B cell (primary cell): ENCODE results near the gene AGL. TPM values are rescaled to one million over a fixed set of nuclear protein-coding genes. Genes with fewer than 3 reads are reported as not detected.

Experiments
- ATAC-seq: fragments of 200-7000 bp; cut with Tn5 transposase; one replicate; pipeline ENCODE4 v1.10.0; 2021; ENCODE audit warnings: low read depth, mild to moderate bottlenecking, moderate number of reproducible peaks, moderate library complexity
- CTCF ChIA-PET: fragments of 350-600 bp; sonication (Branson Sonifier 250); formaldehyde crosslinking; loops from one replicate; lab custom pipeline; 2021; ENCODE audit warnings: antibody characterized with exemption, inconsistent platforms; lab: Charles Lee
- POLR2A ChIA-PET: fragments of 350-600 bp; sonication (Branson Sonifier 250); formaldehyde crosslinking; loops from one replicate; lab custom pipeline; 2021; ENCODE audit warnings: antibody characterized with exemption; lab: Charles Lee
- DNase-seq: peaks from one replicate; pipeline ENCODE4 v3.0.0; 2013
- H2AFZ ChIP-seq: 2 replicates; pipeline ENCODE4 v1.6.1; 2012; ENCODE audit warnings: mild to moderate bottlenecking, low read depth, low read length; ENCODE audit not compliant: insufficient read depth, poor library complexity, severe bottlenecking
- H3K27ac ChIP-seq, 2 donors: 1 replicate in 1 of 2; 2 replicates in 1 of 2; pipeline ENCODE4 v1.5.1; 2012 to 2013; ENCODE audit warnings: low read length in 2 of 2, mild to moderate bottlenecking in 2 of 2, moderate library complexity in 1 of 2
- H3K27me3 ChIP-seq, 4 experiments: fragments of 200-600 bp in 1 of 4; sonication (generic) in 1 of 4; replicated peaks in 1 of 4; 1 replicate in 2 of 4; 2 replicates in 2 of 4; pipeline versions ENCODE4 v1.6.1 to v1.7.0; 2013 to 2016; ENCODE audit warnings: low read length in 3 of 4, mild to moderate bottlenecking in 2 of 4, mixed read lengths in 1 of 4, moderate library complexity in 1 of 4; ENCODE audit not compliant: insufficient read depth in 4 of 4, control insufficient read depth in 3 of 4; ENCODE audit errors: control extremely low read depth in 1 of 4
- H3K36me3 ChIP-seq, 2 experiments: replicated peaks in 1 of 2; 1 replicate in 1 of 2; 2 replicates in 1 of 2; pipeline versions ENCODE4 v1.6.1 to v1.7.1; 2013; ENCODE audit warnings: low read length in 1 of 2; ENCODE audit not compliant: insufficient read depth in 2 of 2, control insufficient read depth in 1 of 2; ENCODE audit errors: control extremely low read depth in 1 of 2, extremely low read depth in 1 of 2
- H3K4me1 ChIP-seq, 2 donors: fragments of 200-600 bp in 1 of 2; sonication (generic) in 1 of 2; 1 replicate in 1 of 2; 2 replicates in 1 of 2; pipeline versions ENCODE4 v1.5.1 to v1.6.1; 2013 to 2017; ENCODE audit warnings: low read length in 2 of 2; ENCODE audit not compliant: control insufficient read depth in 2 of 2, insufficient read depth in 2 of 2
- H3K4me2 ChIP-seq: replicated peaks from 2 replicates; pipeline ENCODE3; 2012; ENCODE audit warnings: mild to moderate bottlenecking, low read depth, low read length; ENCODE audit not compliant: poor library complexity, severe bottlenecking
- H3K4me3 ChIP-seq, 5 experiments: fragments of 200-600 bp in 1 of 5; sonication (generic) in 1 of 5; 1 replicate in 3 of 5; 2 replicates in 2 of 5; pipeline versions ENCODE4 v1.5.1 to v1.7.0; 2011 to 2016; ENCODE audit warnings: low read length in 4 of 5, mild to moderate bottlenecking in 4 of 5, low read depth in 2 of 5, control low read depth in 1 of 5, moderate library complexity in 1 of 5; ENCODE audit not compliant: insufficient read depth in 1 of 5; ENCODE audit errors: control extremely low read depth in 1 of 5, extremely low read depth in 1 of 5
- H3K79me2 ChIP-seq: fragments of 200-600 bp; sonication (generic); one replicate; pipeline ENCODE4 v1.6.0; 2016; ENCODE audit warnings: low read length; ENCODE audit not compliant: control insufficient read depth, insufficient read depth
- H3K9ac ChIP-seq: fragments of 200-600 bp; sonication (generic); 2 replicates; pipeline ENCODE4 v1.6.1; 2017; ENCODE audit warnings: mild to moderate bottlenecking, low read length, moderate library complexity
- H3K9me3 ChIP-seq, 3 donors: one replicate each; pipeline versions ENCODE4 v1.6.1 to v1.7.1; 2013; ENCODE audit warnings: low read length in 2 of 3; ENCODE audit not compliant: control insufficient read depth in 2 of 3, insufficient read depth in 1 of 3; ENCODE audit errors: control extremely low read depth in 1 of 3
- H4K20me1 ChIP-seq: 2 replicates; pipeline ENCODE4 v1.6.0; 2012; ENCODE audit warnings: mild to moderate bottlenecking, low read length; ENCODE audit not compliant: insufficient read depth, control insufficient read depth, poor library complexity, severe bottlenecking
- H3K27ac Mint-ChIP-seq: one replicate; pipeline ENCODE4 v1.8.0; 2021; ENCODE audit warnings: mixed read lengths
- H3K27me3 Mint-ChIP-seq: one replicate; pipeline ENCODE4 v1.8.0; 2021; ENCODE audit warnings: mixed read lengths
- H3K4me1 Mint-ChIP-seq: one replicate; pipeline ENCODE4 v1.8.0; 2021; ENCODE audit warnings: mixed read lengths
- H3K4me3 Mint-ChIP-seq: one replicate; pipeline ENCODE4 v1.8.0; 2021; ENCODE audit warnings: mixed read lengths
- H3K9me3 Mint-ChIP-seq: one replicate; pipeline ENCODE4 v1.8.0; 2022; ENCODE audit warnings: mixed read lengths; ENCODE audit not compliant: insufficient read depth
- CTCF ChIP-seq: fragments of 200-600 bp; IDR thresholded peaks from one replicate; pipeline ENCODE4 v1.8.0; 2022; ENCODE audit warnings: antibody characterized with exemption, mild to moderate bottlenecking
- EZH2 ChIP-seq: IDR thresholded peaks from 2 replicates; pipeline ENCODE4 v1.6.1; 2012; ENCODE audit warnings: borderline replicate concordance, low read depth, mild to moderate bottlenecking, moderate library complexity, low read length; ENCODE audit not compliant: insufficient read depth, poor library complexity, severe bottlenecking
- WGBS: methylation state at CpG from one replicate; pipeline ENCODE4 v1.1.5; 2013; ENCODE audit warnings: missing lambda C conversion rate; ENCODE audit not compliant: insufficient coverage; 5-methylcytosine and 5-hydroxymethylcytosine counted together
- intact Hi-C: fragments of 100-400 bp; cut with micrococcal nuclease; formaldehyde crosslinking; loops from one replicate; pipeline ENCODE4 v1.10.0; 2022
- polyA plus RNA-seq: library from polyadenylated mRNA; depleted of rRNA; stranded (reverse); fragments of >200 nt; gene quantifications from 2 replicates; pipeline ENCODE4 v1.2.3, GENCODE V29; 2012
- total RNA-seq, 2 donors: library from RNA; stranded (reverse); fragments of 120-200 nt in 1 of 2; gene quantifications; 1 replicate in 1 of 2; 2 replicates in 1 of 2; pipeline versions ENCODE4 v1.2.3 to v1.2.4, GENCODE V29; 2013 to 2022

The AGL gene
- total and polyA plus RNA-seq, 2 donors (not counting 1 experiment from before 2014, with no cell fraction given): 3.2 to 18.7 TPM

GRCh38 chr1:99872063-99872462, 21.9 kb downstream of the AGL start:
- Histone ChIP-seq H2AFZ (no peak overlapping the region), H3K27ac (no peak overlapping the region), H3K27me3 (no peaks in the 10 kb centered on the region), H4K20me1 (no peaks in the 10 kb centered on the region), H3K9ac (no peak overlapping the region), H3K4me1 (no peaks in the 10 kb centered on the region), H3K9me3 (no peaks in the 10 kb centered on the region), H3K4me2 (no peak overlapping the region), H3K36me3 (peaks cover 5 to 7% of the 10 kb centered on the region in 2 experiments), H3K79me2 (no peaks in the 10 kb centered on the region), H3K4me3 (no peak overlapping the region)
- H3K4me1 Mint-ChIP-seq: no peaks in the 10 kb centered on the region
- intact Hi-C loops: no loop called here
- ChIA-PET CTCF (no interaction called here), POLR2A (no interaction called here)
- H3K9me3 Mint-ChIP-seq: no peaks in the 10 kb centered on the region
- WGBS: no CpG with 5 or more reads among the region's 1 CpG
- H3K4me3 Mint-ChIP-seq: no peak overlapping the region
- no peak overlapping the region for H3K27ac Mint-ChIP-seq
- ATAC-seq (no peak), DNase-seq (no peak)
- TF ChIP-seq CTCF (no peak), EZH2 (no peak)
- no peaks in the 10 kb centered on the region for H3K27me3 Mint-ChIP-seq

- no peak overlapping the region for H3K27ac ChIP-seq
- ATAC-seq (no peak), DNase-seq (no peak)
- no peak overlapping the region for H3K27ac Mint-ChIP-seq
- POLR2A ChIA-PET: no interaction called here
- H3K27me3 ChIP-seq: no peaks in the 10 kb centered on the region
- no peak overlapping the region for H3K4me3 ChIP-seq
- H3K9me3 ChIP-seq: no peaks in the 10 kb centered on the region
- no peaks in the 10 kb centered on the region for H3K27me3 Mint-ChIP-seq
- no peak overlapping the region for H3K4me2 ChIP-seq
- H3K9me3 Mint-ChIP-seq: no peaks in the 10 kb centered on the region
- H3K4me3 Mint-ChIP-seq: no peak overlapping the region
- H3K9ac ChIP-seq: no peak overlapping the region
- CTCF ChIA-PET: no interaction called here
- no peak overlapping the region for H2AFZ ChIP-seq
- no peaks in the 10 kb centered on the region for H3K4me1 Mint-ChIP-seq
- peaks cover 15 to 17% of the 10 kb centered on the region in 2 experiments for H3K36me3 ChIP-seq
- no peaks in the 10 kb centered on the region for H3K79me2 ChIP-seq
- WGBS: no CpG with 5 or more reads among the region's 3 CpGs
- intact Hi-C loops: no loop called here
- H4K20me1 ChIP-seq: no peaks in the 10 kb centered on the region
- H3K4me1 ChIP-seq: no peaks in the 10 kb centered on the region
- TF ChIP-seq EZH2 (no peak), CTCF (no peak)
These were observed 27.4 kb downstream of the AGL start for GRCh38 chr1:99877568-99877967.
